Hematopoietic multipotent progenitor cell (in vitro differentiated cells): ENCODE measurements around the gene KLK1. TPM values are rescaled to one million over a fixed set of nuclear protein-coding genes. Genes with fewer than 3 reads are reported as not detected.
"Not testable (repeated sequence)": the region's sequence is repeated elsewhere in the genome, so short reads cannot be mapped to it uniquely, and the experiment has no call there.

Experiments used
- DNase-seq, 3 donors: peaks; one replicate each; pipeline ENCODE4 v3.0.0-alpha.2; 2011 to 2015; ENCODE audit warnings: low read depth in 2 of 3, low spot score in 2 of 3
- total RNA-seq: library from RNA; depleted of rRNA; stranded (reverse); fragments of >200 nt; gene quantifications from one replicate; pipeline ENCODE4 v1.2.3, GENCODE V29; 2012

The KLK1 gene
- total RNA-seq, 1 donor: not detected

- peak in 2 of 3 donors; percentile 30 to 41 for DNase-seq
Measured at GRCh38 chr19:50794074-50794875, 29.3 kb downstream of the KLK1 start.

- DNase-seq: no peak
Measured at GRCh38 chr19:50793558-50794065, 30.0 kb downstream of the KLK1 start.

- no peak for DNase-seq
Measured at GRCh38 chr19:50792272-50793250, 31.0 kb downstream of the KLK1 start.

- DNase-seq: no peak
Measured at GRCh38 chr19:50791594-50792271, 31.9 kb downstream of the KLK1 start.

GRCh38 chr19:50790922-50791467 lies 32.6 kb downstream of the KLK1 start:
- no peak for DNase-seq

- DNase-seq: no peak
Measured at GRCh38 chr19:50790396-50790795, 33.2 kb downstream of the KLK1 start, which contains the start of gene ACP4. Gene ACP4, plus strand, starts transcription at chr19:50790415. Its CDS starts 0 bp downstream, at chr19:50790415.

GRCh38 chr19:50785329-50785728 lies 38.3 kb downstream of the KLK1 start:
- no peak for DNase-seq

GRCh38 chr19:50784710-50785109 lies 38.9 kb downstream of the KLK1 start:
- no peak for DNase-seq

GRCh38 chr19:50783848-50784152 lies 39.8 kb downstream of the KLK1 start:
- DNase-seq: not testable (repeated sequence)

- DNase-seq: no peak
Measured at GRCh38 chr19:50780753-50781435, 42.7 kb downstream of the KLK1 start.

GRCh38 chr19:50779504-50780457 lies 43.8 kb downstream of the KLK1 start:
- DNase-seq: no peak

- DNase-seq: no peak
Measured at GRCh38 chr19:50778906-50779430, 44.6 kb downstream of the KLK1 start.

- DNase-seq: peak in 2 of 3 donors; percentile 26 to 27
Measured at GRCh38 chr19:50777830-50778303, 45.7 kb downstream of the KLK1 start.

GRCh38 chr19:50777261-50777660 lies 46.3 kb downstream of the KLK1 start:
- DNase-seq: no peak

GRCh38 chr19:50776131-50776530 lies 47.5 kb downstream of the KLK1 start:
- DNase-seq: no peak

GRCh38 chr19:50773454-50773853 lies 50.1 kb downstream of the KLK1 start:
- not testable (repeated sequence) for DNase-seq

GRCh38 chr19:50772912-50773311 lies 50.7 kb downstream of the KLK1 start:
- DNase-seq: not testable (repeated sequence)

- DNase-seq: peak in 1 of 3 donors; percentile 20
Measured at GRCh38 chr19:50772476-50772875, 51.1 kb downstream of the KLK1 start.
